Epithelial cell of proximal tubule (primary cell): ENCODE data around the gene GIMAP6. TPM values are rescaled to one million over a fixed set of nuclear protein-coding genes. Genes with fewer than 3 reads are reported as not detected.

ENCODE experiments used
- DNase-seq: peaks from one replicate; pipeline ENCODE4 v3.0.0-alpha.2; 2011; ENCODE audit warnings: low read depth
- H3K4me3 ChIP-seq: 2 replicates; pipeline ENCODE4 v1.5.1; 2011; ENCODE audit warnings: low read depth, mild to moderate bottlenecking, low read length
- total RNA-seq: library from RNA; depleted of rRNA; stranded (reverse); fragments of >200 nt; gene quantifications from 2 replicates; pipeline ENCODE4 v1.2.3, GENCODE V29; 2015
- TF ChIP-seq, protein P1 (sequence below): conservative IDR thresholded peaks from 2 replicates; pipeline ENCODE4 v1.5.1; 2012; ENCODE audit warnings: low read depth, mild to moderate bottlenecking, low read length

The GIMAP6 gene
- total RNA-seq, 1 donor from 2014 or later: not detected

GRCh38 chr7:150641854-150642253, 9.7 kb upstream of the GIMAP6 start:
- TF ChIP-seq, protein P1, sequence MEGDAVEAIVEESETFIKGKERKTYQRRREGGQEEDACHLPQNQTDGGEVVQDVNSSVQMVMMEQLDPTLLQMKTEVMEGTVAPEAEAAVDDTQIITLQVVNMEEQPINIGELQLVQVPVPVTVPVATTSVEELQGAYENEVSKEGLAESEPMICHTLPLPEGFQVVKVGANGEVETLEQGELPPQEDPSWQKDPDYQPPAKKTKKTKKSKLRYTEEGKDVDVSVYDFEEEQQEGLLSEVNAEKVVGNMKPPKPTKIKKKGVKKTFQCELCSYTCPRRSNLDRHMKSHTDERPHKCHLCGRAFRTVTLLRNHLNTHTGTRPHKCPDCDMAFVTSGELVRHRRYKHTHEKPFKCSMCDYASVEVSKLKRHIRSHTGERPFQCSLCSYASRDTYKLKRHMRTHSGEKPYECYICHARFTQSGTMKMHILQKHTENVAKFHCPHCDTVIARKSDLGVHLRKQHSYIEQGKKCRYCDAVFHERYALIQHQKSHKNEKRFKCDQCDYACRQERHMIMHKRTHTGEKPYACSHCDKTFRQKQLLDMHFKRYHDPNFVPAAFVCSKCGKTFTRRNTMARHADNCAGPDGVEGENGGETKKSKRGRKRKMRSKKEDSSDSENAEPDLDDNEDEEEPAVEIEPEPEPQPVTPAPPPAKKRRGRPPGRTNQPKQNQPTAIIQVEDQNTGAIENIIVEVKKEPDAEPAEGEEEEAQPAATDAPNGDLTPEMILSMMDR: no peak
- H3K4me3 ChIP-seq: no peak overlapping the region
- DNase-seq: no peak

- DNase-seq: no peak
Measured at GRCh38 chr7:150633926-150634325, 1.7 kb upstream of the GIMAP6 start.

GRCh38 chr7:150631084-150631826, 930 bp downstream of the GIMAP6 start:
- H3K4me3 ChIP-seq: no peak overlapping the region
- DNase-seq: no peak
- TF ChIP-seq, protein P1: no peak

More at GRCh38 chr7:150633926-150634325, 1.7 kb upstream of the GIMAP6 start:
- H3K4me3 ChIP-seq: no peak overlapping the region
- TF ChIP-seq, protein P1: no peak

- TF ChIP-seq, protein P1: no peak
- H3K4me3 ChIP-seq: no peak overlapping the region
- DNase-seq: no peak
Measured at GRCh38 chr7:150629347-150629746, 2.8 kb downstream of the GIMAP6 start.

- TF ChIP-seq, protein P1: no peak
- no peak for DNase-seq
- no peak overlapping the region for H3K4me3 ChIP-seq
Measured at GRCh38 chr7:150627959-150628358, 4.2 kb downstream of the GIMAP6 start.

DNA sequence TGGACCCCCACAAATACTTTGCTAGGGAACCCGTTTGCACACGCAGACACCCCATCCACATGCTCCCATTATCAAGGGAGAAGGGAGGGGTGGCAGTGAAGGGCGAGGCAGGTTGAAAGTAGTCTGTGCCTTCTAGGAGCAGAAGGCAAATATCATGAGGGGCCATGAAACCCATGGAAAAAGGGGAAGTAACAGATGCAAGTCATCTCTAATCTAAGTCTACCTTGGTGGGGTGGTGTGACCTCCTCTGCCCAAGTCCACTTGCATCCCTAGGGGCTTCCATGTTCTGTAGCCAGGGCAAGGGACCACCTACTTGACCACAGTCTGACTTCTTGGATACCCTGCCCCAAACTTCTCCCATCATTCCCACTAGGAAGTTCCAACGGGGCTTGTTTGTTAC, 5.5 kb downstream of the GIMAP6 start:
- no peak for DNase-seq
- TF ChIP-seq, protein P1: no peak

GRCh38 chr7:150621376-150621775, 10.8 kb downstream of the GIMAP6 start:
- no peak for DNase-seq
- TF ChIP-seq, protein P1: no peak
- no peak overlapping the region for H3K4me3 ChIP-seq

More for the DNA sequence above, 5.5 kb downstream of the GIMAP6 start:
- H3K4me3 ChIP-seq: no peak overlapping the region
